ENCODE results near the gene BCL3. TPM values are rescaled to one million over a fixed set of nuclear protein-coding genes. Genes with fewer than 3 reads are reported as not detected.

The BCL3 gene
- polyA plus RNA-seq, 1 donor, result 4.9 TPM

DNA sequence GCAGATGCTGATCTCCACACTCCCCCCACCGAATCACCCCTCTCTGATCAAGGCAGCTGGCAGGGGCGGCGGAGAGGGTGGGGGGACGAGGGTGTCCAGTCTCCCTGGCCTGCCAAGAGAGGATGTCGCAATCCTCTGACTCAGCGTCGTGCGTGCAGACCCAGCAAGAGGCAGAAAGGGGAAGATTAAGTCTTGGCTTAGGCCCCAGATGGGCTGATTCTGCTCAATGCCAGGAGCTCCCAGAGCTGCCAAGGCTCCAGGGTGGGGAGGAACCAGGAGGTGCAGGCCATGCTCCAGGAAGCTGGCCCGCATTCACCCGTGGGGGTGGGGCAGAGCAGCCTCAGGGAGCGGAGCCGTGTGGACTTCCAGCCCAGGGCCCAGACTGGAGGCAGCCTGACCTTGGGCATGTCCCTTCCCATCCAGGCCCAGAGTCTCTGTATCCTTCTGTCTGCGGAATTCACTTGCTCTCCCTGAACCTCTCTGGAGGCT is 6.6 kb upstream of the BCL3 start:
- DNase-seq, result no peak

DNA sequence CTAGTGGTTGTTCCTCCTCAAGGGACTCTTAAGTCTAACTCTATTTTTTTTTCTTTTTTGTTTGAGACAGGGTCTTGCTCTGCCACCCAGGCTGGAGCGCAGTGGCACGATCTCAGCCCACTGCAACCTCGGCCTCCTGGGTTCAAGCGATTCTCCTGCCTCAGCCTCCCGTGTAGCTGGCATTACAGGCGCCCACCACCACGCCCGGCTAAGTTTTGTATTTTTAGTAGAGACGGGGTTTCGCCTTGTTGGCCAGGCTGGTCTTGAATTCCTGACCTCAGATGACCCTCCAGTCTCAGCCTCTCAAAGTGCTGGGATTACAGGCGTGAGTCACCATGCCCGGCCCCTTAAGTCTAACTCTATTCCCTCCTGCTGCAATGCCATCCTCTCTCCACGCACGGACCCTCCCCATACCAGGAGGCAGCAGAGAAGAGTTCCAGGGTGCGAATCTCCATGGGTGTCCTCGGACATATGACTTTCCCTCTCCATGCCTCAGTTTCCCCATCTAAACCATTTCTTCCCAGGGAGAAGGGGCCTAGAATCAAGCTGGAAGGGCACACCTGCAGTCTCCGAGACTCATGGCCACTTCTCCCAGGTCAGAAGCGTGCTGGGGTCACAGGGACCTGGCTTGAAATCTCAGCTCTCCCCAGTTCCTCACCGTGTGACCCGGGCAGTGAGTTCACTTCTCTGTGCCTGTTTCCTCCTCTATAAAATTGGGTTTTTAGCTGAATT is 6.0 kb upstream of the BCL3 start:
- no peak for DNase-seq

DNA sequence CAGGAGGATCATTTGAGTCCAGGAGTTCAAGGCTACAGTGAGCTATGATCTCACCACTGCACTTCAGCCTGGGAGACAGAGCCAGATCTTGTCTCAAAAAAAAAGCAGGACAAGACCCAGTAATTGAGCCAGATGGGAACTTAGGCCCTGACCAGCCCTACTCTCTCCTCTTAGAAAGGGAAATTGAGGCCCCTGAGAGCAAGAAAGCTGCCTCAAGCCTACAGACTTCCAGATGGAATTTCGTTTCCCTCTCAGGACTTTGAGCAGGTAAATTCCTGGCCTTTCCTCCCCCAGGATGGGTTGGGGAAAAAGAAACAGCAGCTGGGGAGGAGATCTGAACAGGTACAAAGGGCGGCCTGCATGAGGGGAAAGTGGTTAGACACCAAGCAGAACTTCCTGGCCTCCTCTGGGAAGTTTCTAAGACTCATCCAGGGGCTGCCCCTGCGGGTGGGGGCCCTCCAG is 3.6 kb upstream of the BCL3 start:
- DNase-seq, result no peak

DNA sequence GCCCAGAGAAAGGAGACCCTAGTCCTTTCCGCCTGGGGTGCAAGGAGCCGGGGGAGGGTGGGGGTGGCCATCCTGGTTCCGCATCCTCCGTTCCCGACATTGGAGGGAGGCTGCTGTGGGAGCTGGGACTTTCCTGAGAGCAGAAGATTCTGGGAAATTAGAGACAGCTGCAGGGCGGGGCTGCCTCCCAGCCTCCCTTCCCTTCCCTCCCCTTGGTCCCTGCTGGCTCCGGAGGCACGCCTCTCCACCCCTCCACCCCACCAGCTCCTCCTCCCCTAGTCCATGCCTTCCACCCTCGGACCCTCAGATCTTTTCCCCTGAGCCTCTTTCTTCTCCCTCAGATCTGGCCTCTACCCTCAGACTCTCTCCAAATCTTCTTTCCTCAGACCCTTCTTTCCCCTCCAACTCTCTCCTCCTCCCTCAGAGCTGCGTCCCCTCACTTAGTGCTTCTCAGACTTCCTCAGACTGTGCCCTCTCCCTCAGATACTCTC is 3.1 kb upstream of the BCL3 start:
- no peak for DNase-seq

DNA sequence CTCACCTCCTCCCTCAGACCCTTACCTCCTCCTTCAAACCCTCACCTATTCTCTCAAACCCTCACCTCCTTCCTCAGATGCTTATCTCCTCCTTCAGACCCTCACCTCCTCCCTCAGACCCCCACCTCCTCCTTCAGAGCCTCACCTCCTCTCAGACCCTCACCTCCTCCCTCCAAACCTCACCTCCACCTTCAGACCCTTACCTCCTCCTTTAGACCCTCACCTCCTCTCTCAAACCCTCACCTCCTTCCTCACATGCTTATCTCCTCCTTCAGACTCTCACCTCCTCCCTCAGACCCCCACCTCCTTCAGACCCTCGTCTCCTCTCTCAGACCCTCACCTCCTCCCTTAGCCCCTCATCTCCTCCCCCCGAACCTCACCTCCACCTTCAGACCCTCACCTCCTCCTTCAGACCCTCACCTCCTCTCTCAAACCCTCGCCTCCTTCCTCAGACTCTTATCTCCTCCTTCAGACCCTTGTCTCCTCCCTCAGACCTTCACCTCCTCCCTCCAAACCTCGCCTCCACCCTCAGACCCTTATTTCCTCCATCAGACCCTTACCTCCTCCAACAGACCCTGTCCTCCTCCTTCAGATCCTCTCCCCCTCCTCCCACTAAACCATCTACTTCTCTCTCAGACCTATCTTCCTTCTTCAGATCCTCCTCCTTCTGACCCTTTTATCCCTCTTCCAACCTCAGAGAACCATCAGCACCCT is 2.5 kb upstream of the BCL3 start:
- no peak for DNase-seq

DNA sequence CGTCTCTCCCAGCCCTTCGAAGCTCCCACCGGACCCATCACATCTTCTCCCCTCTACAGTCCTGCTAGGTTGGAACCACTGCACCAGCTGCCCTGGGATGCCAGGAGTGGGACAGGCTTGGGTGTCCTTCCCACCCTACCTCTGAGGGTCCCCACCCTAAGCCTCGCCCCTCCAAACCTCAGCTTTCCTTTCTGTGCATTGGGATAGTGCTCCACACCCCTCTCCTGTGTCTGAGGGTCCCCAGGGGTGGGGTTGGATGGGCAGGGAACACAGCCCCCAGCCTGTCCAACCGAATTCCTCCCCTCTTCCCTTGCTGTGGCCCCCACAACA is 1.9 kb upstream of the BCL3 start:
- no peak for DNase-seq

DNA sequence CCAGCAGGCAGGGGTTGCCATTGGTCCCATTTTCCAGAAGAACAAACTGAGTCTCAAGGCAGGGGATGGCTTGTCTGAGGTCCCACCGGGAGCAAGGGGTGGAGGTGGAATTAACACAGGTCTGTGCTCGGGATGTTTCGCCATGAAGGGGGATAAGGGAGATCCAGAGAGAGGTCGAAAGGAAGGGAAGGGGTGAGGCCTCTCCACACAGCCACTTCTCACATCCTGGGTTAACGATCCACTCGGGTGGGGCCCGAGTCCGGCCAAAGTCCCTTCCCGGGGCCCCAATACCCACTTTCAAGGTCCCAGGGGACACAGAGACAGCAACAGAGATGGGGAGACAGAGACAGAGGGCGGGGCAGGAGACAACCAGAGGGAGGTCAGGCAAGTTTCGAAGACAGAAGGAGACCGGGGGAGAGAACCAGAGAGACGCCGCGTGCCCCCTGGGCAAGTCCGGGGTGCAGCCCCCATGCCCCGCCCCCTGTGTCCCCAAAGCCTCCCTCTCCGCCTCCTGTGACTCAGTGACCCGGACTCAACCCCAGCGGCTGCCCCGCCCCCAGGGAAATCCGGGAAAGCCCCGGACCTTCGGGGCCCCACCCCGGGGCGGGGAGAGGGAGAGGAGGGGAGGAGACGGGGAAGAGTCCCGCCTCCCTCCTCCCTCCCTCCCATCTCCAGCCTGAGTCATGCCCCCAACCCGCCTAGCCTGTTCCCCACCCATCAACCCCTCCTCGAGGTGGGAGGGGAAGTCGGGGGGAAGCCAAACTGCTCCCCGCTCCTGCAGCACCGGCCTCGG is 1.4 kb upstream of the BCL3 start:
- peak; percentile 77 for DNase-seq

DNA sequence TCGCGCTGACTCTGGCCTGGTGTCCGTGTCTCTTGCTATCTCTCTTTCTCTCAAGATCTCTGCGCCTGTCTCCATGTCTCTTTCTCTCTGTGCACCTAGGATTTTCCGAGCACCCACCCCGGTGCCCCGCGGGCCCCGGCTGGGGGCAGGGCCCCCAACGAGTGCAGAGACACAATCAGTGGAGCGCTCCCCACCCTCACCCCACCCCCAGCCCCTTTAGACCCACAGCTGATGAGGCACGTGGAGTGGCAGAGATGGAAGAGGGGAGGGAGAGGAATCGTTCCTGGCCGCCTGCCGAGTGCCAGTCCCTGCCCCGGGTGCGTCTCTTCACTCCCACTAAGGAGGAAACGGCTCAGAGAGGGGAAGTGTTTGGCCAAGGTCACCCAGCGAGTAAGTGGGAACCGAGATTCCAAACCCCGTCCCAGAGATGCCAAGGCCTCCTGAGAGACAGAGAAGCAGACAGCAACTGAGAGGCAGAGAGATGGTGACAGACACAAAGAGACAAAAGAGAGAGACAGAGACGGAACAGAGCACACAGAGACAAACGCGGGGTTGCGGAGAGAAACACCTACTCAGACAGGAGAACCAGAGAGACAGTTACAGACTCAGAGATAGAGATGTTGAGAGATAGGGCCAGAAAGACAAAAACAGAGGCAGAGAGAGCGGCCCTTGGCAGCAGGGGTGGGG is 626 bp upstream of the BCL3 start:
- no peak for DNase-seq

DNA sequence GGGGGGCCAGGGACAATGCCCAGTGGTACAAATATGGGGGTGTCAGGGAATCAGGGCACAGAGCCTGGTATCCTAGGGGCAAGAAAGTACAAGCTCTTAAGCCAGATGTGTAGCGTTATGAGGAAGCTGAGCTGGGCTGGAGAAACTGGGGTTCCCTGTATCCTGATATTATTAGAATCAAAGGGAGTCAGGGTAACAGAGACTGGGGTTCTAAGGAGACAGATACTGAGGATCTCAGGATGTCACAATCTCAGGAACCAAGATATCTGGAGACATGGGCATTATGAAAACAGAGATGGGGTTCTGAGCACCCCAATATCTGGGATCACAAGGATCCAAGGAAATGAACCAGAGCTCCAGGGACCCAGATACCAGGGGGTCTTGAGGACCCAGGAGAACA is 784 bp downstream of the BCL3 start:
- no peak for DNase-seq

DNA sequence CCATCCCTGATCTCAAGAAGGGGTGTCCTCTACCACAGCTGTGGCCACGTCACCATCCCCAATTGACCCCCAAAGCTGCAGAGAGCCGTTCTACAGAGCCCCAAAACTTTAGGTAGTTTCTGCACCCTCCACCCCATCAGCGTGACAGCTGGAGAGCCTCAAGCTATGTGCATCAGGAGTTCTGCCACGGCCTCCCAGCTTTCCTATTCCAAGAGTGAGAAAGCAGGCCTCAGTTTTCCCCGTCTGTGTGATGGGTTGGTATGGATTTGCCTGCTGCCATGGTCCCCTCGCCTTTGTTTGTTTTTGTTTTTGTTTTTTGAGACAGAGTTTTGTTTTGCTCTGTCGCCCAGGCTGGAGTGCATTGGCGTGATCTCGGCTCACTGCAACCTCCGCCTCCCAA is 1.5 kb downstream of the BCL3 start:
- no peak for DNase-seq

DNA sequence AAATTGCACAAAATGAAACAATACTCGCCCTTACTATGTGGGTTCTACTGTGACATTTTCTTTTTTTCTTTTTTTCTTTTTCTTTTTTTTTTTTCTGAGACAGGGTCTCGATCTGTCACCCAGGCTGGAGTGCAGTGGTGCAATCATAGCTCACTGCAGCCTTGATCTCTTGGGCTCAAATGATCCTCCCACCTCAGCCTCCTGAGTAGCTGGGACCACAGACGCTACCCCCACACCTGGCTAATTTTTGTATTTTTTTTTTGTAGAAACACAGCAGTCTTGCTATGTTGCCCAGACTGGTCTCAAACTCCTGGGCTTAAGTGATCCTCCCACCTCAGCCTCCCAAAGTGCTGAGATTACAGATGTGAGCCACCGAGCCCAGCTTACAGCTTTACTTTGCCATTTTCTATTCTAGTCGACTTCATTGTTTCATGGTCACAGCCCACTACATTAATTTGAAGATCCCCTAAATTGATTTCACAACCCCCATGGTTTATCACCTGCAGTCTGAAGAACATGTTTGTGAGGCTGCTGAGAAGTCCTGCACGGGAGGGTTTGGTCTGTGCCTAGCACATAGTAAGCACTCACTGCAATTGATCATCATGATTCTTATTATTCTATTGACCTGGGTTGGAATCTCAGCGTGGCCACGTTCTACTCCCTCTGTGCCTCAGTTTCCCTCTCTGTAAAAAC is 3.8 kb downstream of the BCL3 start:
- DNase-seq, result no peak

DNA sequence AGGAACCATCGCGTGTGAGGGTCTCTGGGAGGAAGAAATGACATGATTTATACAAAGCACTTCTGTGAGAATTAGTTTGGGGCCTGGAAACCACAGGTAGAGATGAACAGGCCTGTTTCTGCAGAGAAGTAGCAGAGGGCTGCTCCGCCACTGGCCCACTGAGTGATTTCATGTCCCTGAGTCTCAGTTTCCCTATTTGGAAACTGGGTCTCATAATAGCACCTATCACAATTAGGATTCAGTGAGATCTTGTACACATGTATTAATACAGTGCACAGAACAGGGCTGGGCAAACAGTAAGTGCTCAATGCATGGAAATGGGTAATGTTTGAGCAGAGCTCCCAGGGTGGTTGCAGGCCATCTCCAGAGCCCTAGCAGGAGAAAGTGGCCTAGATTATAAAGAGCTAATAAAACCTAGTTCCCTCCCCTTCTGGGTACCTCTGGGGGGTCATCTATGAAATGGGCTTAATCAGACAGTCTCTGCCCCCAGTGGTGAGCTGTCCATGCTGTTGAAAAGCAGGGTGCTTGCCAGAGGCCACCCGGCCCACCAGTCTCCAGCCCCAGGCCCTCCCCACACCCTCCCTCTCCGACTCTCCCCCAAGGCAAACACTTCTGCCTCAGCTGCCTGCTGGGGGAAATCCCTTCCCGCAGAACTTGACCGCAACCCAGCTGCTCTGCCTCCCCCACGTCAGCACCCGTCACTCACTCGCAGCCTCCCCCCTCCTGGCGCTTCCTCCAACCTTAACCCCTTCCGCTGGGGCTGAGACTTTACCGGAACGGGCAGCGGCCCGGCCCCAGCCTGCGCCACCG is 4.5 kb downstream of the BCL3 start:
- peak; percentile 79 for DNase-seq

DNA sequence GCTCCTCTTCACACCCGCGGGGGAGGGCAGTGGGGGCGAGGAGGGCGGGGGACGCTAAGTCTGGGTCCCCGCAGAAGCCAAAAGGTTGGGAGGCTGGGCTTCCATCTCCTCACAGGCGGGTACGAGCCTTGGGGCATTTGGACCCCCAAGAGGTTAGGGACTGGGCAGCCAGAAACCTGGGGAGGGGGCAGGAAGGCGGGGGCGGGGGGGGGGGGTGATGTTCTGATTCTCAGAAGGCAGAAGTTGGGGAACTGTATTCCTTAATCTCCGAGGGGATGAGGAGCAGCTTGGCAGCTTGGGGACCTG is 5.1 kb downstream of the BCL3 start:
- no peak for DNase-seq

DNA sequence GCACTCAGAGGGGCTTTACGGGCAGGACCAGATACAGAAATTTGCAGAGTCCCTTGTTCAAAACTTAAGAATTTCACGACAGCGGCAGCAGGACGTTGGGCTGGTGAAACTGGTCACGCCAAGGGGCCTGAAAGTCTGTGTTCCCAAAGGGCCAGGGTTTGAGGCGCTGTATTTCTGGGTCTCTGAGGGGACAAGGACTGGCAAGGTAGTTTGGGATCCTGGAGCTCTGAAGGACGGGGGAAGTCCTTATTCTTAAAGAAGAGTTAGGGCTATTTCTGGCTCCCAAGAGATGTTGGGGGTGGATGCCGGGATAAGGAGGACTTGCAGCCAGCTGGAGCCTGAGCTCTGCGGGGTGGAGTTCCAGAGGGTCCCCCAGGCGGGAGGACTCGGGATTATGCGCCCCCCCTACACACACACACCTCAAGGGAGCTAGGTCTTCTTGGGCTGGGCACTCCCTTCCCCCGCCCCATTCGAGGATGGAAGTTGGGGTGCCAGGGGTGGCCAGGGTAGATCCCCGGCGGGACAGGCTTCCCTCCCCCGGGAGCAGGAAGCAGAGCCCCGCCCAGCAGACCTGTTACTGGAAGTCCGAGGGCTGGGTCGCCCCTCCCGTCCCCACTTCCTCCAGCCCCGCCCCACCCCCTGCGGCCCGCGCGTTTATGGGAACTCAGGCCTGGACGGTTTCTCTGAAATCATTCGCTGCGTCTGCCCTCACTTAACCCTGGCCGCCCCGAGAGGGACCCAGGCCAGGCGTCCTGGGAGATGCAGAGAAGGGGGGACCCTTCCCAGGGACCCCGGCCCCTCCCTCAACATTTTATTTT is 5.6 kb downstream of the BCL3 start:
- no peak for DNase-seq

DNA sequence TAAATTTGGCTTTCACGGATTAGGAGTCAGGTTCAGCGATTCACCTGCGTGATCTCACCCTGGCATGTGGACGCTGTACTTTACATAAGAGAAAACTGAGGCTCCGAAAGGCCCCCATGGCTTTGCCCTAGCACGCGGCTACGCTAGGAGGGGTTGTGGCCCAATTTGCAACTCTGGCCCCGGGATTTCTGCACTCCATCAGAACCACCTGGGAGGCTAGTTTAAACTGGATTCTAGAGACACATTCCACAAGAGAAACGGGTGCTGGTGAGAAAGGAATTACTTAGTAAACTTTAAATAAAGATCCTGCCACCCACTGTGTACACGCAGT is 6.2 kb downstream of the BCL3 start:
- no peak for DNase-seq

DNA sequence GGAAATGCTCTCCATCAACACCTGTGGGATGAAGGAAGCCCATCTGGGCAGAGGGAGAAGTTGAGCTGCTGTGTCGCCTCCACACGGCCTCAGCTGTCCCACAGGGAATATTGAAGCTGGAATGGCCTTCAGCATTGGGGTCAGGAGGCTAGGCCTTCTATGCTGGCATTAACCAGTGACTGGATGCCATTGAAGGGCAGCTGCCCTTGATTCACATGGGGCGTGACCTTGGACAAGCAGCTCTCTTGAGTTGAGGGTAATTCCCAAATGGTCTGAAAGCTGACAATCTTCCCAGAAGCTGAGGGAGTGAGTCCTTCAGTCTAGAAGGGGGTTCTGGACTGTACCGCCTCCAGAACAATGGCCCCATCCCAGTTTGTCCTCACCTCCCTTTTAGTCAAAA is 6.7 kb downstream of the BCL3 start:
- DNase-seq, result no peak

DNA sequence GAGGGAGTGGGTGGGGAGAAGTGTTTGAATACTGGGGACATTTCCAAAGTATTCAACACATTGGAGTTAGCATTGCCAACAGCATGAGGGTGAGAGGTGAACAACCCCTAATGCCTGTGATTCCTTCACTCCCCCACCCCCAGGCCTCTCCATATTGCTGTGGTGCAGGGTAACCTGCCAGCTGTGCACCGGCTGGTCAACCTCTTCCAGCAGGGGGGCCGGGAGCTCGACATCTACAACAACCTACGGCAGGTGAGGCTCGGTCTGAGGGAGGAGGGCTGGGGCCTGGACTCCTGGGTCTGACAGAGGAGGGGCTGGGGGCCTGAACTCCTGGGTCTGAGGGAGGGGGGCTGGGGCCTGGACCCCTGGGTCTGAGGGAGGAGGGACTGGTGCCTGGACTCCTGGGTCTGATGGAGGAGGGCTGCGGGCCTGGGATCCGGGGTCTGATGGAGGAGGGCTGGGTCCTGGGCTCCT is 7.6 kb downstream of the BCL3 start:
- DNase-seq, result no peak

DNA sequence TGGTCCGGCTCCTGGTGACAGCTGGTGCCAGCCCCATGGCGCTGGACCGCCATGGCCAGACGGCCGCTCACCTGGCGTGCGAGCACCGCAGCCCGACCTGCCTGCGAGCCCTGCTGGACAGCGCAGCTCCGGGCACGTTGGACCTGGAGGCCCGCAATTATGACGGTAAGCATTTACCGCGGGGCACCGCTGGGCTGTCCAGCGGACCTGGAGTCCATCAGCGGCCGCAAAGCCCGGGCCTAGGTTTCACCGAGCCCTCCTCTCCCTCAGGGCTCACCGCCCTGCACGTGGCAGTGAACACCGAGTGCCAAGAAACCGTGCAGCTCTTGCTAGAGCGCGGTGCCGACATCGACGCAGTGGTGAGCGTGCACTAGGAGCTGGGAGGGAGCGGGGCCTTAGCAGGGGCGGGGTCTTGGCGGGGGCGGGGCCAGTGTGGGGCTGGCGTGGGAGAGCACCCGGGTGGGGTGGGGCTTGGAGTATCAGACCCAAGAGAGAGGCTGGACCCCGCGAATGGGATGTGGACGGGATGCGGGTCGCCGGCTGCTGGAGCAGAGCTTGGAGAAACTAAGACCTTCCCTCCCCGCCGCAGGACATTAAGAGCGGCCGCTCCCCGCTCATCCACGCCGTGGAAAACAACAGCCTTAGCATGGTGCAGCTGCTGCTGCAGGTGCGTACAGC is 8.7 kb downstream of the BCL3 start:
- no peak for DNase-seq

DNA sequence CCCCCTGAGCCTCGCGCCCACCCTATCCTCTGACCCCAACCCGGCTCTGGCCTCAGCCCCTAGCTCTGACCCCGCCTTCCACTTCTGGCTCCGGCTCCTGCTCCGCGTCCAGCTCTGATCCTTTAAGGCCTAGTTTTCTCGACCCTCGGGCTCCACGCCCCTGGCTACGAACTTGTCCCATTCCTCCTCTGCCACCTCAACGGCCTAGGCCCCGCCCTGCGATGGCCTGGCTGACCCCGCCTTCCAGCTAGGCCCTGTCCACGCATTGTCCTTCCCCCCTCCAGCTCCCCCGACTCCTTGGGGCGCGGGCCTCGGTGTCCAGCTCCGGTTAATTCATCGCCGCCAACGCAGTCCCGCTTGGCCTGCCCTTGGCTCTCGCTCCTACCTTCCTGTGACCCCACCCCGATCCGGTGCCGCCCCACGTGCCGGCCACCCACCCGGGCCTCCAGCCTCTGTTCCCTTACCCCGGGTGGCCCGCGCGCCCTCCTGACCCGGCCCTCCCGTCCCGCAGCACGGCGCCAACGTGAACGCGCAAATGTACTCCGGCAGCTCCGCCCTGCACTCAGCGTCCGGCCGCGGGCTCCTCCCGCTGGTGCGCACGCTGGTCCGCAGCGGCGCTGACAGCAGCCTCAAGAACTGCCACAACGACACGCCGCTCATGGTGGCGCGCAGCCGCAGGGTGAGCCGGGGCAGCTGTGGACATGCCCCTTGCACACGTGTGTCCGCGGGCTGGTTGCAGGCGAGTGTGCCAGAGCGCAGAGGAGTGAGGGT is 9.4 kb downstream of the BCL3 start:
- DNase-seq, result no peak
